Measurements from ENCODE around the gene CAPRIN2.

Gene CAPRIN2

GRCh38 chr12:30764251-30764650 lies 9.5 kb upstream of the CAPRIN2 start:
- TF ChIP-seq CTCF (IDR thresholded peaks at IDR 0.05; ENCODE audit: low read depth, low read length): no peak

DNA sequence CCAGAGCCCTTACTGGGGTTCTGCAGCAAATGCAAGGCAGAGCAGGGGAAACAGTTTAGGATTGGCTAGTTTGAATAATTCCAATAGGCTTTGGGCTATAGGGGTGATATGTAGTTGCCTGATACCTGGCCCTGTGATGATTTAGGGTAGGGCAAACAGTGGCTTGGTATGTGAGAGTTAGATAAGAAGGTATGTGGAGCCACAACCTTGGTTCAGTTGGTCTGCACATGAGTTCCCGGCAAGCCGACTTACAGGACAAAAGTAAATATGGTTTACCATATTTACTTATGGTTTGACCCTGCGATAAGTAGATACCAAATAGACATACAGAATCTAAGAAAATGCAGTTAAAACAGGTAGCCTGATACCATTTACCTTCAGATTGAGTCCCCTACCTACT lies 8.3 kb upstream of the CAPRIN2 start:
- DNase-seq (ENCODE audit: low read depth in 2 of 2): no peak
- no peak for TF ChIP-seq CTCF (IDR thresholded peaks at IDR 0.05; ENCODE audit: low read depth, low read length)

More at GRCh38 chr12:30764251-30764650, 9.5 kb upstream of the CAPRIN2 start:
- no peak for DNase-seq (ENCODE audit: low read depth in 2 of 2)
- H3K4me3 ChIP-seq (replicated peaks in 1 of 2; ENCODE audit: low read depth in 2 of 2, low read length in 2 of 2): no peak overlapping the region

GRCh38 chr12:30761730-30762129 lies 7.0 kb upstream of the CAPRIN2 start:
- H3K4me3 ChIP-seq (replicated peaks in 1 of 2; ENCODE audit: low read depth in 2 of 2, low read length in 2 of 2): no peak overlapping the region
- TF ChIP-seq CTCF (IDR thresholded peaks at IDR 0.05; ENCODE audit: low read depth, low read length): no peak
- no peak for DNase-seq (ENCODE audit: low read depth in 2 of 2)

More for the DNA sequence above, 8.3 kb upstream of the CAPRIN2 start:
- H3K4me3 ChIP-seq (replicated peaks in 1 of 2; ENCODE audit: low read depth in 2 of 2, low read length in 2 of 2): no peak overlapping the region

DNA sequence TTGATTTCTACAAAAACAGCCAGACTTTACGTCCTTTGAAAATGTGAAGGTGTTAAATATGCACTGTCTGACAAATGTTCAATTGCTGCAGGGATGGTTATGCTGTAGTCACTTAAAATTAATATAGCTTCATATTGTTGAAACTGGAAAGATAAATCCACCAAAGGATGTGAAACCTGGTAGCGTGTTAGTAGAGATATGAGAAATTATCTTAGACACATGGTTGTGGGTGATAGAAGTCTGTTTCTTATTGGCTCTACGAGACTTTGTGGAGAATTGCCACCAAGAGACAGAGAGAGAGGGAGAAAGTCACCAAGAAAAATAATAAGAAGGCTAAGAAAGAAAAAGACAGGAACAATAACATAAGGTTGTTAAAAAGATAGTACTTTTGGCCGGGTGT lies 2.6 kb upstream of the CAPRIN2 start:
- no peak for DNase-seq (ENCODE audit: low read depth in 2 of 2)
- H3K4me3 ChIP-seq (replicated peaks in 1 of 2; ENCODE audit: low read depth in 2 of 2, low read length in 2 of 2): no peak overlapping the region
- TF ChIP-seq CTCF (IDR thresholded peaks at IDR 0.05; ENCODE audit: low read depth, low read length): no peak

DNA sequence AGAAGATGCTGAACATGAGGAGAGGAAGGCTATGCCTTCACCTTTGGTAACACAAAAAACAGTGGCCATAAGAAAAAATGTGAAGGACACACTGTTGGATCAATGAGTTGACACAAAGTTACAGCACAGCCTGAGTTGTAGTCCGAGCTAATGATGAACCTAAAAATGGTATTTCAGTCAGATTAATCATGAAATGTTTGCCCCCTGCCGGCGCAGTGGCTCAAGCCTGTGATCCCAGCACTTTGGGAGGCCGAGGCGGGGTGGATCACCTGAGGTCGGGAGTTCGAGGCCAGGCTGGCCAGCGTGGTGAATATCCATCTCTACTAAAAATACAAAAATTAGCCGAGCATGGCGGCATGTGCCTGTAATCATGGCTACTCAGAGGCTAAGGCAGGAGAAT lies 1.3 kb upstream of the CAPRIN2 start:
- no peak for DNase-seq (ENCODE audit: low read depth in 2 of 2)
- no peak for TF ChIP-seq CTCF (IDR thresholded peaks at IDR 0.05; ENCODE audit: low read depth, low read length)
- no peak overlapping the region for H3K4me3 ChIP-seq (replicated peaks in 1 of 2; ENCODE audit: low read depth in 2 of 2, low read length in 2 of 2)

GRCh38 chr12:30755395-30755762 lies 628 bp upstream of the CAPRIN2 start:
- peak overlapping the region; percentile 69 to 79 for H3K4me3 ChIP-seq (replicated peaks in 1 of 2; ENCODE audit: low read depth in 2 of 2, low read length in 2 of 2)
- no peak for DNase-seq (ENCODE audit: low read depth in 2 of 2)
- TF ChIP-seq CTCF (IDR thresholded peaks at IDR 0.05; ENCODE audit: low read depth, low read length): no peak

DNA sequence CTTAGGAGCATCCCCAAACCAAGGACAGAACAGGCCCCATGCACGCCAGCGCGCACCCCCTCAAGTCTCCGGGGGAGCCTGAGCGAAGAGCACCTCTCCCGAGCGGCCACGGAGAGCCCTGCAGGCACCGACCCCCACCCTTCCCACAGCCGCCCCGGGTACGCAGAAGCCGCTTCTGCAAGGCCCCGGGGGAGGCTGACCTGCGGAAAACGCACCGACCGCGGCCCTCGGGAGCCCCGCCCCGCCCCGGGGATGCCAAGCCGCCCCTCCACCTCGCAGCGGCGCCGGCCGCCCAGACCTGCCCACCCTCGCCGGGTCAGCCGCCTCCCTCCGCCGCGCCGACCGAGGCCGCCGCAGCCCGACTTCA lies 385 bp downstream of the CAPRIN2 start:
- DNase-seq (ENCODE audit: low read depth in 2 of 2): no peak
- peak overlapping the region; percentile 76 to 79 for H3K4me3 ChIP-seq (replicated peaks in 1 of 2; ENCODE audit: low read depth in 2 of 2, low read length in 2 of 2)
- no peak for TF ChIP-seq CTCF (IDR thresholded peaks at IDR 0.05; ENCODE audit: low read depth, low read length)
